SU-DHL-6 (cell line): ENCODE measurements around the gene KRT9.

Source experiments
- CTCF ChIP-seq: fragments of 200-600 bp; sonication (generic); IDR thresholded peaks from one replicate; pipeline ENCODE4 v1.5.1; 2017; ENCODE audit warnings: antibody characterized with exemption, mild to moderate bottlenecking, low read length, moderate library complexity; ENCODE audit not compliant: insufficient read depth, poor library complexity, severe bottlenecking
- EZH2phosphoT487 ChIP-seq: fragments of 200-600 bp; sonication (generic), shearing (Covaris generic); conservative IDR thresholded peaks from 2 replicates; pipeline ENCODE4 v1.6.1; 2018; ENCODE audit warnings: mild to moderate bottlenecking, antibody characterized with exemption, low read length, moderate library complexity, mixed read lengths

- TF ChIP-seq CTCF: no peak
- TF ChIP-seq EZH2phosphoT487: no peak
Measured at GRCh38 chr17:41614098-41614497, 42.2 kb upstream of the KRT9 start.
